G401.6 (cell line): ENCODE measurements around the gene MT1G.
"Not testable (repeated sequence)": the region's sequence is repeated elsewhere in the genome, so short reads cannot be mapped to it uniquely, and the experiment has no call there.

ENCODE experiments used
- FAIRE-seq: peaks from 2 replicates; lab custom pipeline; 2012; peaks lifted over from hg19 to GRCh38; lab: Jason Lieb, UNC

The MT1G gene

DNA sequence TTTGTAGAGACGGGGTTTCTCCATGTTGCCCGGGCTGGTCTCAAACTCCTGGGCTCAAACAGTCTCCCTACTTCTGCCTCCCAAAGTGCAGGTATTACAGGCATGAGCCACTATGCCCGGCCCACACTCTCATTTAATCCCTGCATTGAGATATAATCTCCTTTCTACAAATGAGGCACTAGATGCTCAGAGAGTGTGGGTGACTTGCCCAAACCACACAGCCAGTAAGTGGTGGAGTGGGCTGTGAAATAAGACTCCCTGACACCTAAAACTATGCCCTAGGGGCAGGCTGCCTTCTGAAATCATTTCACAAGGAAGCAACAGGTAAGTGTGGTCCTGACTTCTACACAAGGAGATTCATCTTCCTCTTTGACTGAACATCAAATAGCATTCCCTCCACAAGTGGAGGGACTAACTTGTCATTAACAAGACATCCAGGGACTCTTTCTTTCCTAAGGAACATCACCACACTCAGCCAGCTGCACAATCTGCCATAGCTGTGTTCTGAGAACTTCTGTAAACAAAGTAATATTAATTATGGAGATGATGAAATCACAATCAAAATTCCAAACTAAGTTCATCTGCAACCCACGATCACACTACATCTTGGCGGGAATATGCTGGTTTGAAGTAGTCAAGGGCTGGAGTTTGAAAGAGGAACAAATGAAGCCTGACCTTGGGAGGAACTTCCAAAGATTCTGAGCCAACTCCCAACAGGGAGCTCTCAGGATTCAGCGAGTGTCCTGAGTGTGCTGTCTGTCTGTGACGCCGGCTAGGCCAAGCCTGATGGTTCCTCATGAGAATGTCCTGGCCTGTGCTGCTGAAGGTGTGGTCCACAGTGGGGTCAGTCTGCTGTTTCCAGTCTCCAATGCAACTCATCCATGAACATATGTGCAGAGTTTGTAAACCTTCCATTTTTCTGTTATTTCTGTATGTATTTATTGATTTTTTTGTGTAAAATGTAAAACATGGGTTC, 2.3 kb downstream of the MT1G start:
- FAIRE-seq = not testable (repeated sequence)

GRCh38 chr16:56664506-56664905, 3.4 kb downstream of the MT1G start:
- no peak for FAIRE-seq

DNA sequence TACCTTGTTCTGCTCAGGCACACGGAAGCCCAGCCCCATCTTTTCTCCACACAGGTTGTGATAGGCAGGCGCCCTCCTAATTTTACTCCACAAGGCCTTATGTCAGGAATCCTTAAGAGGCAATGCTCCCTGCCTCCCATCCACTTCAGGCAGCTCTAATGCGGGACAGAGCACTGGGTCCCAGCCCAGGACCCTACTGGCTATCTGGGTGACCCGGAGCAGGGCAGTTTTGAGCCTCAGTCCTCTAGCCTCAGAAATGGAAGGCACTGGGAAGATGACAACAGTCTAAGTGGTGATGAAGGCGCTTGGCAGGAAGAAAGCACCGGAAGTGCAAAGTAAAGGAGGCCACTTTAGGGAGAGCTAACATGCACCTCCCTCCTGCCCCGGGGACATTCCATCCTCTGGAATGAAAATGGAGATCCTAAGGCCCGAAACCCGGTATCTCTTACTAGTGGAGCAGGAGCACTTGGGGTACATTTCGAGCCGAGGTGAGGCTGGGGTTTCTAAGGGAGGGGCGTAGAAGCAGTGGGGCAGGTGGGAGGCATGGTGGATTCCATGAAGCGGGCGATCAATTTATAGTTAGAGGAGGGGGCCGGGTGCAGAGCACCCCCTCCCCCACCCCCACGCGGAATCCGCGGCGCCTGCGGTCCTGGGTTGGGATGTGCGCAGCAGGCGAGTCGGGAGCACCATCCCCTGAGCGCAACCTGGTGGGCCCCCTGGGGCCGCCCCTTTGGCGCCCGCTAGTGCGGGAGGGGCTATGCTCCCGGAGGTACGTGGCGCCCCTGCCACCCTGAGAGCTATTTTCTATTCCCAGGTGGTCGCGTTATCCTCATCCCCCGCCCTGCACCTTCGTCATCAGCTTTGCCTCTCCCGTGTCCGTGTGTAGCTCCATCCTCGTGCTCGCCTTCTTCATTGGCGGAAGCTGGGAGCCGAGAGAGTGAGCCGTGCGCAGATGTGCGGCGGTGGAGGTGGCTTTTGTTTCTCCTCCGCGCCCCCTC, 5.2 kb downstream of the MT1G start:
- no peak for FAIRE-seq

DNA sequence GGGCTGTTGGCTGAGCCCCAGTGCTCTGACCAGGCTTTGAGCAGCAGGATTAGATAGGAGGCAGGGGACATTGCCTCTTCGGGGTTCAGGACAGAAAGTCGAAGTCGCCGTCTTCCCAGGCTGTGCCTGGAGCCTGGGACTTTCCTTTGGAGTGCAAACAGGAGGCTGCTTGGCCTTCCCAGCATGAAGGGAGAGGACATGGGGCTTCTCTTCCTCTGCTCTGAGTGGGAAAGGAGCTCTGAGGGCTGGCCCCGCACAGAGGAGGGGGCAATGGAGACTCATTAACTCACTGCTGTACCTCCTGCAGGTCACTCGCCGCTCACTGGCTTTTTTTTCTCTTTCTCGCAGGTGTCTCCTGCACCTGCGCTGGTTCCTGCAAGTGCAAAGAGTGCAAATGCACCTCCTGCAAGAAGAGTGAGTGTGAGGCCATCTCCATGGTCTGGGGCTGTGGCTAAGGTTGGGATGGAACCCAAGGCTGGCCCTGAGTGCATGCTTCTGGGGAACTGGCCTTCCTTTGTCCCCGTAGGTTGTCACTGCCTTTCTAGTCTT, 9.5 kb downstream of the MT1G start:
- no peak for FAIRE-seq

GRCh38 chr16:56657555-56658326, 10.1 kb downstream of the MT1G start, which contains the start of gene MT1F:
MT1F (plus strand) TSS chr16:56657959; CDS start chr16:56658059, 100 bp downstream.
- no peak for FAIRE-seq

- FAIRE-seq = no peak
Observed at GRCh38 chr16:56653218-56653617, 14.6 kb downstream of the MT1G start.

DNA sequence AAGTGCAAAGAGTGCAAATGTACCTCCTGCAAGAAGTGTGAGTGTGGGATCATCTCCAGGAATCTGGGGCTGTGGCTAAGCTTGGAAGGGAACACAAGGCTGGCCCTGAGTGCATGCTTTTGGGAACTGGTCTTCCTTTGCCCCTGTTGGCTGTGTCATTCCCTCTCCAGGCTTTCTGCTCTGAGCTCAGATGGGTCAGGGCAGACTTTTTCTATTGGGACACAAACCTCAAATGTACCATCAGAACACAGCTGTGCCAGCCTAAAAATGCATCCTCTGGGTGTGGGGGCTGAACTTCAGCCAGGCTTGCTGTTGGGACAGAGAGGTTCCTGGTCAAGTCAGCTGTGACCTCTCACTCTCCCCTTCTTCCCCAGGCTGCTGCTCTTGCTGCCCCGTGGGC, 15.3 kb downstream of the MT1G start:
- no peak for FAIRE-seq

GRCh38 chr16:56651586-56651985, 16.3 kb downstream of the MT1G start, which contains the start of gene MT1B:
MT1B (plus strand) TSS chr16:56651886; CDS start chr16:56651954, 68 bp downstream.
- FAIRE-seq = no peak

GRCh38 chr16:56649820-56650219, 18.0 kb downstream of the MT1G start:
- no peak for FAIRE-seq

GRCh38 chr16:56649271-56649670, 18.6 kb downstream of the MT1G start:
- FAIRE-seq = no peak

DNA sequence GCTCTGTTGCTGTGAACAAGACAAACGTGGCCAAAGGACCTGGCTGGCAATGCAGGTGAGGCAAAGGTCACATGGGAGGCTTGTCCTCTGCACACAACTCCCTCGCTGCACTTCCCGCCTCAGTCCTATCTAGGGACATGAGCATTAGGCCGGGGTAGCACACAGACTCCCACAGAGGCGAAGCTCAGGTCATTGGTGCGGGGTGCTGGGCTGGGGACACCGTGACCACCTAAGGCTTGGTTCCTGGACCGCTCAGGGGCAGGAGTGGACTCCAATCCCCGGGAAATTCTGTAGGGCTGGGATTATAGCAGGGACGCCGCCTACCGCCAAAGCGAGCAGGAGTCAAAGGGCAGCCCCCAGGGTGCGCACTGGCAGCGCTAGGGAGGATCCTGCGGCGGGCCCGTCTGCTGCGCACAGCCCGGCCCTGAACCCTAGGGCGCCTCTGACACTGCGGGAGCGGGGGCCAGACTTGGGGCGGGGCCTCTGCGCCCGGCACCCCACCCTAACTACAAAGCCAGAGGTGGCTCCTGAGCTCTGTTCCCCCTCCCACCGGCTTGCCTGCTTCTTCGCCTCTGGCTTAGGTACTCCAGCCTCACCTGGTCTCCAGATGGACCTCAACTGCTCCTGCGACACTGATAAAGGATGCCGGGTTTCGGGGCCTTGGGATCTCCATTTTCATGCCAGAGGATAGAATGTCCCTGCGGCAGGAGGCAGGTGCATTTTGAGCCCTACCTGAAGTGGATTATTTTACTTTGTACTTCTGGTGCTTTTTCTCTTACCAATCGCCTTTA, 20.0 kb downstream of the MT1G start:
- FAIRE-seq = no peak

DNA sequence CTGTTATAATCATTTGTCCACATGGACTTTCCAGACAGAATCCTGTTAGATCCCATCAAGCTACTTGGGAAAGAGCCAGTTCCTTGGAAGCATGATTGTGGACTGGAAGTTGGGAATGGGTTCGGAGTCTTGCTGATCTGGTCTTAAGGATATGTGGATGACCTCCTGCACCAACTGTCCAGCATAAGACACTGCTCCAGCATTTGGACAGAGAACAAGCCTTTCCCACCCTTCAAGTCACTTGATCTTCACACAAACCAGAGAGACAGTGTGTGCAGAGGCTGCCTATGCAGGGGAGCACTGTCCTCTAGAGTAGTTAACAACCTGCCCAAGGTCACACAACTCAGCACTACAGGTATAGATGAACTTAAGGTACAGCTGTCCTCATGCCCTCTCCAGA, 22.0 kb downstream of the MT1G start:
- FAIRE-seq = no peak

GRCh38 chr16:56645311-56645710, 22.6 kb downstream of the MT1G start:
- no peak for FAIRE-seq

GRCh38 chr16:56643833-56644232, 24.0 kb downstream of the MT1G start:
- FAIRE-seq = no peak

- no peak for FAIRE-seq
Observed at GRCh38 chr16:56643080-56643778, 24.6 kb downstream of the MT1G start.

GRCh38 chr16:56641166-56641565, 26.7 kb downstream of the MT1G start:
- FAIRE-seq = no peak

- FAIRE-seq = no peak
Observed at GRCh38 chr16:56640076-56640475, 27.8 kb downstream of the MT1G start.

DNA sequence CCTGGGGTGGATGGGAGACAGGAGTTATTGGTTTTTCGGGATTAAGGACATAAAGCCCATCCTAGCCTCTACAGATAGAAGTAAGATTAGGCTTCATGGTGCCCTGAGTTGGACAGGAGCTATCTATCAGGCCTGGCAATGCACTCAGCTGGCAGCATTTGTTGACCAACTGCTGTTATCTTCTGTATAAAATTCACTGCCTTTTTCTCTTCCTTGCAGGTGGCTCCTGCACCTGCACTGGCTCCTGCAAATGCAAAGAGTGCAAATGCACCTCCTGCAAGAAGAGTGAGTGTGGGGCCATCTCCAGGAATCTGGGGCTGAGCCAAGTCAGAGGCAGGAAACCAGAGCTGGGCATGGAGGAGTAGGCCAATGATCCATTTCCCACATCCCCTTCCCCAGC, 28.8 kb downstream of the MT1G start:
- FAIRE-seq = no peak

DNA sequence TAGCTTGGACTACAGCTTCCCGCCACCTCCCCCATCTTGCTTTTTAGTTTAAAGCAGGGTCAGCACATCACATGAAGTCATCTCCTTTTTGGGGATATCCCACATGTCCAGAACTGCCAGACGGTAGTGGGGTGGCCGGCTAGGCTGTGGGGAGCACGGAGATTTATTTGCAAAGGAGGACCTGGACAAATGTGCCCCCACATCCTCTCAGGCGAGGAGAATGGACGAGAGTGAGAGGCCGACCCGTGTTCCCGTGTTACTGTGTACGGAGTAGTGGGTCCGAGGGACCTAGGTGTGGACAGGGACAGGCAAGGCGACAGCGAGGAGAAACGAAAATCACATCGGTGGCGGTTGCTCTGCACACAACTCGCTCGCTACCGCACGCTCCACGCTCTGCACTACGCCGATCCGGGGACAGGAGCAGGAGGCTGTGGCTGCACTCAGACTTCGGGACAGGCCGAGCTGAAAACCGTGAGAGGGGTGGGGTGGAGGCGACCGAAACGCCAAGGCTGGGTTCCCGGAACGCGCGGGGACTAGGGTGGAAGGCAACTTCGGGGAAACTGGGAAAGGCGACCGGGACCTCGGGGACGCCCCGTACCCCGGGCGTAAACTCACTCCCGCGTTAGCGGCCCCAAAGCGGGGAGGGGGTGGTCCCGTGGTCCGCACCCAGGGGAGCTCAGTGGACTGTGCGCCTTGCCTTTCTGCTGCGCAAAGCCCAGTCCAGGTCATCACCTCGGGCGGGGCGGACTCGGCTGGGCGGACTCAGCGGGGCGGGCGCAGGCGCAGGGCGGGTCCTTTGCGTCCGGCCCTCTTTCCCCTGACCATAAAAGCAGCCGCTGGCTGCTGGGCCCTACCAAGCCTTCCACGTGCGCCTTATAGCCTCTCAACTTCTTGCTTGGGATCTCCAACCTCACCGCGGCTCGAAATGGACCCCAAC, 29.8 kb downstream of the MT1G start, which contains the start of gene MT1A:
Gene MT1A, plus strand, starts transcription at position 853 of the 937 bp plus-strand sequence. Its CDS starts 73 bp downstream, at position 926.
- FAIRE-seq = no peak
